Hematopoietic multipotent progenitor cell treated with erythropoietin and hydrocortisone succinate and interleukin-3 and kit ligand, for 6 days (in vitro differentiated cells): ENCODE data around the gene KLHDC7B.
"Not testable (repeated sequence)": the region's sequence is repeated elsewhere in the genome, so short reads cannot be mapped to it uniquely, and the experiment has no call there.

ENCODE experiments used
- DNase-seq: peaks from one replicate; pipeline ENCODE4 v3.0.0-alpha.2; 2015

Gene KLHDC7B

GRCh38 chr22:50518606-50519005 is 27.1 kb upstream of the KLHDC7B start:
- DNase-seq: no peak

GRCh38 chr22:50519151-50519550 is 26.5 kb upstream of the KLHDC7B start:
- DNase-seq: no peak

GRCh38 chr22:50520184-50520583 is 25.5 kb upstream of the KLHDC7B start:
- not testable (repeated sequence) for DNase-seq

GRCh38 chr22:50520826-50521453 is 24.8 kb upstream of the KLHDC7B start:
- DNase-seq: no peak

GRCh38 chr22:50521710-50522109 is 24.0 kb upstream of the KLHDC7B start:
- DNase-seq: no peak

- no peak for DNase-seq
These were observed 23.4 kb upstream of the KLHDC7B start for GRCh38 chr22:50522208-50522805.

GRCh38 chr22:50522806-50523438 is 22.8 kb upstream of the KLHDC7B start:
- DNase-seq: no peak

GRCh38 chr22:50523458-50523805 is 22.3 kb upstream of the KLHDC7B start:
- DNase-seq: no peak

GRCh38 chr22:50523806-50524675 is 21.7 kb upstream of the KLHDC7B start:
- no peak for DNase-seq

GRCh38 chr22:50524676-50525103 is 21.0 kb upstream of the KLHDC7B start:
- no peak for DNase-seq

GRCh38 chr22:50525104-50525857 is 20.4 kb upstream of the KLHDC7B start, which contains the start of gene SCO2:
Gene SCO2, minus strand, starts transcription at chr22:50525598. Its CDS starts 1,187 bp downstream, at chr22:50524411.
- DNase-seq: peak; percentile 98

GRCh38 chr22:50525858-50526107 is 19.9 kb upstream of the KLHDC7B start:
- no peak for DNase-seq

- peak; percentile 86 for DNase-seq
These were observed 19.4 kb upstream of the KLHDC7B start for GRCh38 chr22:50526108-50526833.

- peak; percentile 86 for DNase-seq
These were observed 18.6 kb upstream of the KLHDC7B start for GRCh38 chr22:50526834-50527801.

- no peak for DNase-seq
These were observed 17.6 kb upstream of the KLHDC7B start for GRCh38 chr22:50527921-50528681.

GRCh38 chr22:50528682-50529415 is 16.9 kb upstream of the KLHDC7B start:
- no peak for DNase-seq

- DNase-seq: no peak
These were observed 16.2 kb upstream of the KLHDC7B start for GRCh38 chr22:50529416-50529896.

- DNase-seq: peak; percentile 86
These were observed 15.7 kb upstream of the KLHDC7B start, which contains the start of gene TYMP for GRCh38 chr22:50529897-50530579. Gene TYMP, minus strand, starts transcription at chr22:50530012. Its CDS starts 303 bp downstream, at chr22:50529709.

- no peak for DNase-seq
These were observed 15.2 kb upstream of the KLHDC7B start for GRCh38 chr22:50530580-50530876.
